ENCODE data around the gene FXYD2. TPM values are rescaled to one million over a fixed set of nuclear protein-coding genes. Genes with fewer than 3 reads are reported as not detected.

The FXYD2 gene
- total and polyA plus RNA-seq, 10 of the 15 experiments (the other 5 are each of a cell fraction or from before 2014, with no cell fraction given): 1.2 to 4.5 (median 2.4) TPM

DNA sequence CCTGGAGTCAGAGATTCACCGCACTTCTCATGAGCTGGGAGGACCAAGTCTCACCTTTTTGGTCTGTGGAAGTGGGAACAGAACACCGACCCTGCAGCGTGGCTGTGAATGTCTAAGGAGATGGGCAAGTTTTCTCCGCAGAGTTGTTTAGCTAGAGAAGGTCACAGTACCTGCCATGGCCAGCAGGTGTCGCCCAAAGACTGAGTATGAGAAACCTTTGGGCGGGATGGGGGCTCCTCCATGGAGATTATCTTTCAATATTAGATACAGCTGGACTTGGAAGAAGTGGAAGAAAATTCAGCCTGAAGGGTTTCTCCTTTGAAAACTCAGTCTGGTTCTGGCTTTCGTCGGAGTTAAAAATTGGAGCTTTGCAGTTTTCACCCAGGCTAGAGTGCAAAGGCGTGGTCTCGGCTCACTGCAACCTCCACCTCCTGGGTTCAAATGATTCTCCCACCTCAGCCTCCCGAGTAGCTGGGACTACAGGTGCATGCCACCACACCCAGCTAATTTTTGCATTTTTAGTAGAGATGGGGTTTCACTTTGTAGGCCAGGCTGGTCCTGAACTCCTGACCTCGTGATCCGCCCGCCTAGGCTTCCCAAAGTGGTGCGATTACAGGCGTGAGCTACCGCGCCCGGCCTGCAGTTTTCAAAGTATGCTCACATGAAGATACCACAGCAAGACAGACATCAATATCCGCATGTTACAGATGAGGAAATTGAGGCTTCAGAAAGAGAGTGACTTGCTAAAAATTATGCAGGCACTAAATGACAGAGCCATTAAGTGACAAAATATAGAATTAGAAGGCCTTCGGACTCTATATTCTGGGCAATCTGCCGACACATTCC, 16.8 kb downstream of the FXYD2 start:
- RAD21 ChIA-PET (ENCODE audit: unreplicated experiment): interaction anchor here (0.6 to 6.4 kb wide), 23 partner anchors 10 to 383 kb away, joined by 3 to 273 read pairs (median 5); no protein-coding TSS in a partner anchor
- FAIRE-seq: peak; percentile 87
- intact Hi-C loops (cut with micrococcal nuclease; ENCODE audit: unreplicated experiment): loop anchor here (1.0 to 5.0 kb wide), 3 partner anchors 10 to 380 kb away; no protein-coding TSS in a partner anchor
- TF ChIP-seq, protein P1, sequence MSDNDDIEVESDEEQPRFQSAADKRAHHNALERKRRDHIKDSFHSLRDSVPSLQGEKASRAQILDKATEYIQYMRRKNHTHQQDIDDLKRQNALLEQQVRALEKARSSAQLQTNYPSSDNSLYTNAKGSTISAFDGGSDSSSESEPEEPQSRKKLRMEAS (IDR thresholded peaks at IDR 0.05; ENCODE audit: low read depth, low read length): no peak
- no peak for TF ChIP-seq USF2 (IDR thresholded peaks at IDR 0.05; ENCODE audit: borderline replicate concordance, low read depth, low read length)
- TF ChIP-seq SREBF2 (IDR thresholded peaks at IDR 0.05; ENCODE audit: low read length): no peak
- TF ChIP-seq, protein P2, sequence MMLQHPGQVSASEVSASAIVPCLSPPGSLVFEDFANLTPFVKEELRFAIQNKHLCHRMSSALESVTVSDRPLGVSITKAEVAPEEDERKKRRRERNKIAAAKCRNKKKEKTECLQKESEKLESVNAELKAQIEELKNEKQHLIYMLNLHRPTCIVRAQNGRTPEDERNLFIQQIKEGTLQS (IDR thresholded peaks at IDR 0.05; ENCODE audit: borderline replicate concordance, extremely low read depth, low read depth, low read length): no peak
- TF ChIP-seq, protein P3, sequence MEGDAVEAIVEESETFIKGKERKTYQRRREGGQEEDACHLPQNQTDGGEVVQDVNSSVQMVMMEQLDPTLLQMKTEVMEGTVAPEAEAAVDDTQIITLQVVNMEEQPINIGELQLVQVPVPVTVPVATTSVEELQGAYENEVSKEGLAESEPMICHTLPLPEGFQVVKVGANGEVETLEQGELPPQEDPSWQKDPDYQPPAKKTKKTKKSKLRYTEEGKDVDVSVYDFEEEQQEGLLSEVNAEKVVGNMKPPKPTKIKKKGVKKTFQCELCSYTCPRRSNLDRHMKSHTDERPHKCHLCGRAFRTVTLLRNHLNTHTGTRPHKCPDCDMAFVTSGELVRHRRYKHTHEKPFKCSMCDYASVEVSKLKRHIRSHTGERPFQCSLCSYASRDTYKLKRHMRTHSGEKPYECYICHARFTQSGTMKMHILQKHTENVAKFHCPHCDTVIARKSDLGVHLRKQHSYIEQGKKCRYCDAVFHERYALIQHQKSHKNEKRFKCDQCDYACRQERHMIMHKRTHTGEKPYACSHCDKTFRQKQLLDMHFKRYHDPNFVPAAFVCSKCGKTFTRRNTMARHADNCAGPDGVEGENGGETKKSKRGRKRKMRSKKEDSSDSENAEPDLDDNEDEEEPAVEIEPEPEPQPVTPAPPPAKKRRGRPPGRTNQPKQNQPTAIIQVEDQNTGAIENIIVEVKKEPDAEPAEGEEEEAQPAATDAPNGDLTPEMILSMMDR (IDR thresholded peaks at IDR 0.05 in 2 of 3, conservative IDR thresholded peaks at IDR 0.05 in 1 of 3; ENCODE audit: control insufficient read depth in 2 of 3, extremely low read depth in 1 of 3, insufficient read depth in 1 of 3, low read depth in 3 of 3, low read length in 3 of 3): peak; percentile 86 to 91 (median 89)
- peak; percentile 93 for TF ChIP-seq SMC3 (IDR thresholded peaks at IDR 0.05; ENCODE audit: borderline replicate concordance, low read length)
- TF ChIP-seq NR2C2 (IDR thresholded peaks at IDR 0.05; ENCODE audit: borderline replicate concordance, control insufficient read depth, insufficient read length, low read depth): no peak
- TF ChIP-seq SIX5 (IDR thresholded peaks at IDR 0.05; ENCODE audit: low read depth, low read length, severe bottlenecking): no peak
- no peak for TF ChIP-seq ZBED1 (IDR thresholded peaks at IDR 0.05; ENCODE audit: borderline replicate concordance)
- no peak for TF ChIP-seq TCF12 (IDR thresholded peaks at IDR 0.05; ENCODE audit: low read depth, low read length)
- TF ChIP-seq STAT3 (IDR thresholded peaks at IDR 0.05; ENCODE audit: low read depth, low read length): no peak
- TF ChIP-seq ZNF622 (IDR thresholded peaks at IDR 0.05): no peak
- TF ChIP-seq, protein P4, sequence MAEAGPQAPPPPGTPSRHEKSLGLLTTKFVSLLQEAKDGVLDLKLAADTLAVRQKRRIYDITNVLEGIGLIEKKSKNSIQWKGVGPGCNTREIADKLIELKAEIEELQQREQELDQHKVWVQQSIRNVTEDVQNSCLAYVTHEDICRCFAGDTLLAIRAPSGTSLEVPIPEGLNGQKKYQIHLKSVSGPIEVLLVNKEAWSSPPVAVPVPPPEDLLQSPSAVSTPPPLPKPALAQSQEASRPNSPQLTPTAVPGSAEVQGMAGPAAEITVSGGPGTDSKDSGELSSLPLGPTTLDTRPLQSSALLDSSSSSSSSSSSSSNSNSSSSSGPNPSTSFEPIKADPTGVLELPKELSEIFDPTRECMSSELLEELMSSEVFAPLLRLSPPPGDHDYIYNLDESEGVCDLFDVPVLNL (IDR thresholded peaks at IDR 0.05; ENCODE audit: low read depth, low read length): no peak
- no peak for TF ChIP-seq CHD1 (IDR thresholded peaks at IDR 0.05; ENCODE audit: low read depth, low read length)
- no peak for TF ChIP-seq BRCA1 (IDR thresholded peaks at IDR 0.05; ENCODE audit: low read depth, low read length)
- TF ChIP-seq RAD21 (IDR thresholded peaks at IDR 0.05; ENCODE audit: insufficient read depth, low read depth, low read length): peak; percentile 95
- TF ChIP-seq NR2F1 (conservative IDR thresholded peaks at IDR 0.05): peak; percentile 22; the same call in 1 of the 2 replicates
- TF ChIP-seq CBFB (IDR thresholded peaks at IDR 0.05; ENCODE audit: low read depth): no peak
- TF ChIP-seq EED (IDR thresholded peaks at IDR 0.05; ENCODE audit: low read depth): no peak

More for the DNA sequence above, 16.8 kb downstream of the FXYD2 start:
- no peak overlapping the region for H3K9ac ChIP-seq (ENCODE audit: control insufficient read depth, insufficient read depth, low read length)
- SMC1A ChIA-PET (ENCODE audit: uncharacterized antibody, unreplicated experiment): interaction anchor here (0.6 to 12.1 kb wide), 43 partner anchors 9 to 392 kb away, joined by 3 to 318 read pairs (median 4); no protein-coding TSS in a partner anchor
- H3K27ac ChIP-seq (ENCODE audit: control insufficient read depth, insufficient read depth): no peak overlapping the region
- H3K9me3 ChIP-seq (replicated peaks; ENCODE audit: control insufficient read depth, insufficient read depth, low read length): no peaks in the 10 kb centered on the region
- H4K20me1 ChIP-seq (ENCODE audit: control insufficient read depth, insufficient read depth): no peaks in the 10 kb centered on the region
- no TSS peak for BruUV-seq (replicated peaks)
- DNase-seq (ENCODE audit: low read depth, low spot score) (no peak), ATAC-seq (peak; percentile 85)
- no peaks in the 10 kb centered on the region for H3K79me2 ChIP-seq (ENCODE audit: control insufficient read depth, insufficient read depth, low read length)
- H3K4me3 ChIP-seq: no peak overlapping the region
- H3K4me2 ChIP-seq (ENCODE audit: control insufficient read depth, insufficient read depth): no peak overlapping the region
- WGBS (ENCODE audit: insufficient coverage, insufficient replicate concordance, low lambda C conversion rate, missing lambda C conversion rate): 34% methylated on average over 22 of the region's 22 CpGs
- CTCF ChIA-PET: interaction anchor here (0.6 to 8.8 kb wide), 52 partner anchors 9 to 1948 kb away, joined by 3 to 360 read pairs (median 5); partner anchors contain the start of genes FXYD2 and IL10RA
- in situ Hi-C loops (cut with MboI): no loop called here
- POLR2A ChIA-PET: interaction anchor here (0.5 to 2.8 kb wide), 5 partner anchors 10 to 245 kb away, joined by 3 to 47 read pairs (median 4); partner anchors contain the start of gene IL10RA
- no peaks in the 10 kb centered on the region for H3K27me3 ChIP-seq (replicated peaks in 1 of 2; ENCODE audit: control insufficient read depth in 2 of 2, insufficient read depth in 2 of 2, low read length in 1 of 2)
- H2AFZ ChIP-seq (ENCODE audit: control insufficient read depth, low read depth, low read length): no peak overlapping the region
- H3K36me3 ChIP-seq (ENCODE audit: control insufficient read depth in 2 of 2, insufficient read depth in 2 of 2, low read length in 1 of 2): no peaks in the 10 kb centered on the region
- peaks cover 17% of the 10 kb centered on the region for H3K4me1 ChIP-seq (ENCODE audit: control insufficient read depth, insufficient read depth, low read length)
